GM23338 (cell line): ENCODE data around the gene TYR. TPM values are rescaled to one million over a fixed set of nuclear protein-coding genes. Genes with fewer than 3 reads are reported as not detected.
A peak's percentile ranks its signal among the peaks of the same experiment; 100 is the strongest.
"Not testable (repeated sequence)": the region's sequence is repeated elsewhere in the genome, so short reads cannot be mapped to it uniquely, and the experiment has no call there.

Experiments used
- ATAC-seq: fragments of 200-7000 bp; cut with Tn5 transposase; 3 replicates; pipeline ENCODE4 v1.9.1; 2020
- DNase-seq: peaks from one replicate; pipeline ENCODE4 v3.0.0-alpha.2; 2015; ENCODE audit warnings: low spot score
- H2AFZ ChIP-seq: fragments of 200-600 bp; sonication (generic); 2 replicates; pipeline ENCODE4 v1.8.0; 2016; ENCODE audit warnings: antibody characterized with exemption, mild to moderate bottlenecking, moderate library complexity
- H3F3A ChIP-seq: fragments of 200-600 bp; sonication (generic); replicated peaks from 2 replicates; pipeline ENCODE4 v1.8.0; 2017; ENCODE audit warnings: antibody characterized with exemption, mixed run types, low read depth
- H3K27ac ChIP-seq: fragments of 200-600 bp; sonication (generic); 2 replicates; pipeline ENCODE4 v1.6.1; 2016; ENCODE audit warnings: low read depth
- H3K27me3 ChIP-seq: fragments of 200-600 bp; sonication (generic); 2 replicates; pipeline ENCODE4 v1.8.0; 2016; ENCODE audit warnings: mild to moderate bottlenecking, mixed run types, moderate library complexity; ENCODE audit not compliant: insufficient read depth
- H3K36me3 ChIP-seq: fragments of 200-600 bp; sonication (generic); 2 replicates; pipeline ENCODE4 v1.8.0; 2016; ENCODE audit warnings: mild to moderate bottlenecking; ENCODE audit not compliant: insufficient read depth
- H3K4me1 ChIP-seq: fragments of 200-600 bp; sonication (generic); 2 replicates; pipeline ENCODE4 v1.8.0; 2016; ENCODE audit warnings: mild to moderate bottlenecking, moderate library complexity; ENCODE audit not compliant: insufficient read depth
- H3K4me2 ChIP-seq: fragments of 200-600 bp; sonication (generic); 2 replicates; pipeline ENCODE4 v1.7.1; 2017; ENCODE audit warnings: mixed run types
- H3K4me3 ChIP-seq: fragments of 200-600 bp; sonication (generic); 2 replicates; pipeline ENCODE4 v1.6.1; 2016; ENCODE audit warnings: mixed run types
- H3K79me2 ChIP-seq: fragments of 200-600 bp; sonication (generic); replicated peaks from 2 replicates; pipeline ENCODE4 v1.8.0; 2017; ENCODE audit warnings: mild to moderate bottlenecking; ENCODE audit not compliant: insufficient read depth
- H3K9me2 ChIP-seq: fragments of 200-600 bp; sonication (generic); 2 replicates; pipeline ENCODE4 v1.8.0; 2017; ENCODE audit not compliant: insufficient read depth
- H4K20me1 ChIP-seq: fragments of 200-600 bp; sonication (generic); replicated peaks from 2 replicates; pipeline ENCODE4 v1.8.0; 2017; ENCODE audit warnings: mild to moderate bottlenecking; ENCODE audit not compliant: insufficient read depth
- H3K27ac Mint-ChIP-seq: 2 replicates; pipeline ENCODE4 v1.8.0; 2020; ENCODE audit warnings: inconsistent platforms, mild to moderate bottlenecking, moderate library complexity, mixed read lengths
- H3K27me3 Mint-ChIP-seq: 3 replicates; pipeline ENCODE4 v1.8.0; 2022; ENCODE audit warnings: low read depth, mild to moderate bottlenecking, moderate library complexity, mixed read lengths, inconsistent platforms; ENCODE audit not compliant: insufficient read depth, poor library complexity
- H3K36me3 Mint-ChIP-seq: 3 replicates; pipeline ENCODE4 v1.8.0; 2021; ENCODE audit warnings: low read depth, mild to moderate bottlenecking, inconsistent platforms, moderate library complexity, mixed read lengths
- H3K4me1 Mint-ChIP-seq: 3 replicates; pipeline ENCODE4 v1.8.0; 2020; ENCODE audit warnings: mild to moderate bottlenecking, inconsistent platforms, mixed read lengths
- H3K4me3 Mint-ChIP-seq: 3 replicates; pipeline ENCODE4 v1.8.0; 2021; ENCODE audit warnings: moderate library complexity, mild to moderate bottlenecking, inconsistent platforms, mixed read lengths
- H3K9me3 Mint-ChIP-seq: 3 replicates; pipeline ENCODE4 v1.8.0; 2020; ENCODE audit warnings: moderate library complexity, mild to moderate bottlenecking, inconsistent platforms, mixed read lengths
- CREB1 ChIP-seq: fragments of 250-450 bp; sonication (Bioruptor Pico); IDR thresholded peaks from 2 replicates; pipeline ENCODE4 v1.5.0; 2020; ENCODE audit warnings: low read depth, mild to moderate bottlenecking, moderate library complexity
- CTCF ChIP-seq, 2 experiments: fragments of 200-600 bp in 1 of 2; sonication (generic) in 1 of 2; conservative IDR thresholded peaks; 2 replicates each; pipeline versions ENCODE4 v1.5.1 to v1.6.1; 2016 to 2017; ENCODE audit warnings: antibody characterized with exemption in 2 of 2, low read depth in 2 of 2, mild to moderate bottlenecking in 2 of 2, moderate library complexity in 1 of 2
- JUNB ChIP-seq: IDR thresholded peaks from one replicate; pipeline ENCODE4 v1.6.1; 2016; ENCODE audit warnings: antibody characterized with exemption; ENCODE audit not compliant: unreplicated experiment
- NANOG ChIP-seq: IDR thresholded peaks from 2 replicates; pipeline ENCODE4 v1.6.1; 2016; ENCODE audit warnings: antibody characterized with exemption, borderline replicate concordance
- POLR2AphosphoS5 ChIP-seq: IDR thresholded peaks from 2 replicates; pipeline ENCODE4 v1.6.1; 2016; ENCODE audit warnings: antibody characterized with exemption, low read depth
- REST ChIP-seq: IDR thresholded peaks from one replicate; pipeline ENCODE4 v1.6.1; 2018; ENCODE audit warnings: antibody characterized with exemption; ENCODE audit not compliant: unreplicated experiment
- STAT1 ChIP-seq: IDR thresholded peaks from one replicate; pipeline ENCODE4 v1.6.1; 2016; ENCODE audit warnings: antibody characterized with exemption; ENCODE audit not compliant: unreplicated experiment
- polyA plus RNA-seq: library from polyadenylated mRNA; unstranded; fragments of >200 nt; fragmentation: Nextera tagmentation; extraction: Ambion mirVana; gene quantifications from 2 replicates; pipeline ENCODE4 v1.2.1, GENCODE V29; 2016
- total RNA-seq: library from RNA; depleted of rRNA; stranded (reverse); fragments of >200 nt; shearing (Covaris generic); gene quantifications from 2 replicates; pipeline ENCODE4 v1.2.3, GENCODE V29; 2014

Gene TYR
- total and polyA plus RNA-seq, 2 experiments from 2014 or later, result 0.08 TPM; not detected in 1

GRCh38 chr11:89327885-89328284 lies 150.2 kb downstream of the TYR start (continued):
- no peak for TF ChIP-seq REST
- no peak for TF ChIP-seq CTCF (conservative IDR thresholded peaks at IDR 0.05; ENCODE audit: low read depth in 2 of 2)
- no peak for TF ChIP-seq POLR2AphosphoS5
- no peak for TF ChIP-seq STAT1
- TF ChIP-seq CREB1 (CRISPR knock-in tag), result no peak
- TF ChIP-seq NANOG, result no peak
- TF ChIP-seq JUNB, result no peak

DNA sequence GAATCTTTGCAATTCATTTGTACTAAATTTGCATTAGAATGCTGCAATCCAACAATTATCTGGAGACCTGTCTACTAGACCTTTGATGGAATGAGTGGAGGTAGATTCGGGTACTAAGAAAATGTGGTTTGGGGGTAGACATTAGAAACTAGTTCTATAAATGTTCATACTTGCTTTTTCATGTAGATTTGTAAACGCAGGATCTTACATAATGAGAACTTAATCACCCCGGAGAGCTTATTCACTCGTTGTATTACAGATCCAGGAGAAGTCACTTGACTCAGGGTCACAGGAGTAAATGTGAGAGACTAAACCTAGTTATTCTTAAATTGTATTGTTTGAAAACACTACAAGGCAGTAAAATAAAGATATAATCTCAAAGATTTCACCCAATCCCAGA lies 154.3 kb downstream of the TYR start:
- not testable (repeated sequence) for H4K20me1 ChIP-seq, H3K27me3 Mint-ChIP-seq, H3K27me3 ChIP-seq, H3K36me3 ChIP-seq, H3K36me3 Mint-ChIP-seq, H3K9me3 Mint-ChIP-seq, H2AFZ ChIP-seq, H3K9me2 ChIP-seq, H3K4me3 ChIP-seq, H3K79me2 ChIP-seq, H3K27ac ChIP-seq, ATAC-seq, H3F3A ChIP-seq
- Mint-ChIP-seq H3K4me3 (peak overlapping the region; percentile 9; the same call in 2 of the 3 replicates), H3K27ac (peak overlapping the region; percentile 78), H3K4me1 (peaks cover 30% of the 10 kb centered on the region)
- DNase-seq, result peak; percentile 3
- H3K4me2 ChIP-seq, result peak overlapping the region; percentile 3
- H3K4me1 ChIP-seq, result peaks cover 23% of the 10 kb centered on the region

DNA sequence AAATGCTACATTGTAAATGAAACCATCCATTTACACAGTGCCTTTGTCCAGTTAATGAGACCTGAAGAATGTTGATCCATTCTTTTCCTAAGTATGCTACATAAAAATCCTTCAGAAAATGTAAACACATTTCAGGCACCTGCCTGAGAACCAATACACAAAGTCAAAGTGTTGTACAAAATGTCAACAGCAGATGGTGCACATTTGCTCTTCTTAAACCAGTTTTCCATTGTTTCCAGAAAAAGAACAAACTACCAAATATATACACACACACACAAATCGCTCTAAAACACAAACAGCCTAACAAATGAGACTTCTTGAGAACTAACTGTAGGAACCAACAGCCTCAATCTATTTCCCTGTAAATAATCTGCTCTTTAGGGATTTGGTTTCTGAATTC lies 156.0 kb downstream of the TYR start:
- H3K4me1 ChIP-seq, result peaks cover 18% of the 10 kb centered on the region
- not testable (repeated sequence) for H3K4me3 Mint-ChIP-seq, ATAC-seq, H2AFZ ChIP-seq, H3K4me3 ChIP-seq, H3K27ac ChIP-seq, H3K27me3 ChIP-seq, H3K9me2 ChIP-seq, H3K36me3 ChIP-seq, H3K36me3 Mint-ChIP-seq, H3K79me2 ChIP-seq, H4K20me1 ChIP-seq, H3K27me3 Mint-ChIP-seq, H3K4me2 ChIP-seq, H3K9me3 Mint-ChIP-seq, H3F3A ChIP-seq
- peak; percentile 23 for DNase-seq
- Mint-ChIP-seq H3K4me1 (peaks cover 19% of the 10 kb centered on the region; the same call in 2 of the 3 replicates), H3K27ac (peak overlapping the region; percentile 12; the same call in 1 of the 2 replicates)
- peak; percentile 44 to 47; a peak in 3 of 4 replicates for TF ChIP-seq CTCF (conservative IDR thresholded peaks at IDR 0.05; ENCODE audit: low read depth in 2 of 2)

GRCh38 chr11:89337100-89337650 lies 159.5 kb downstream of the TYR start:
- not testable (repeated sequence) for H3K27ac Mint-ChIP-seq, ATAC-seq, H3K4me3 ChIP-seq, H3K9me3 Mint-ChIP-seq, H3F3A ChIP-seq, H3K4me3 Mint-ChIP-seq, H2AFZ ChIP-seq, DNase-seq, H3K36me3 ChIP-seq, H3K79me2 ChIP-seq, H3K27me3 Mint-ChIP-seq, H3K27ac ChIP-seq, H3K4me1 ChIP-seq, H3K36me3 Mint-ChIP-seq, H3K4me2 ChIP-seq, H3K27me3 ChIP-seq, H4K20me1 ChIP-seq, H3K9me2 ChIP-seq
- H3K4me1 Mint-ChIP-seq, result peaks cover 11% of the 10 kb centered on the region; the same call in 2 of the 3 replicates
